RWPE2 (cell line): Measurements from ENCODE around the gene STMP1.

Experiments
- ATAC-seq: fragments of 200-7000 bp; cut with Tn5 transposase; 3 replicates; pipeline ENCODE4 v1.9.1; 2021; ENCODE audit warnings: low read depth
- DNase-seq: peaks from one replicate; pipeline ENCODE4 v3.0.0-alpha.2; 2020; ENCODE audit warnings: low spot score
- H3K27ac ChIP-seq: fragments of 450-650 bp; 2 replicates; pipeline ENCODE4 v1.5.1; 2017; ENCODE audit warnings: mild to moderate bottlenecking; ENCODE audit not compliant: poor library complexity, severe bottlenecking
- H3K27me3 ChIP-seq: fragments of 250-450 bp; sonication (Bioruptor Pico); 2 replicates; pipeline ENCODE4 v1.5.1; 2021; ENCODE audit warnings: mild to moderate bottlenecking, moderate library complexity; ENCODE audit not compliant: insufficient read depth, poor library complexity, severe bottlenecking
- H3K36me3 ChIP-seq: fragments of 250-450 bp; sonication (Bioruptor Pico); 2 replicates; pipeline ENCODE4 v1.5.1; 2020; ENCODE audit warnings: low read depth, mild to moderate bottlenecking, moderate library complexity
- H3K4me1 ChIP-seq: fragments of 250-450 bp; sonication (Bioruptor Pico); 2 replicates; pipeline ENCODE4 v1.5.1; 2021; ENCODE audit warnings: mild to moderate bottlenecking, moderate library complexity; ENCODE audit not compliant: insufficient read depth, poor library complexity, severe bottlenecking
- H3K4me3 ChIP-seq: fragments of 250-450 bp; sonication (Bioruptor Pico); 2 replicates; pipeline ENCODE4 v1.5.1; 2021; ENCODE audit warnings: mild to moderate bottlenecking, moderate library complexity; ENCODE audit not compliant: severe bottlenecking
- H3K9me3 ChIP-seq: fragments of 250-450 bp; sonication (Bioruptor Pico); 2 replicates; pipeline ENCODE4 v1.5.1; 2021; ENCODE audit warnings: mild to moderate bottlenecking, moderate library complexity; ENCODE audit not compliant: severe bottlenecking
- CTCF ChIP-seq: fragments of 450-650 bp; IDR thresholded peaks from one replicate; pipeline ENCODE4 v1.5.1; 2017; ENCODE audit warnings: mild to moderate bottlenecking, moderate library complexity; ENCODE audit not compliant: poor library complexity, severe bottlenecking

Gene STMP1

DNA sequence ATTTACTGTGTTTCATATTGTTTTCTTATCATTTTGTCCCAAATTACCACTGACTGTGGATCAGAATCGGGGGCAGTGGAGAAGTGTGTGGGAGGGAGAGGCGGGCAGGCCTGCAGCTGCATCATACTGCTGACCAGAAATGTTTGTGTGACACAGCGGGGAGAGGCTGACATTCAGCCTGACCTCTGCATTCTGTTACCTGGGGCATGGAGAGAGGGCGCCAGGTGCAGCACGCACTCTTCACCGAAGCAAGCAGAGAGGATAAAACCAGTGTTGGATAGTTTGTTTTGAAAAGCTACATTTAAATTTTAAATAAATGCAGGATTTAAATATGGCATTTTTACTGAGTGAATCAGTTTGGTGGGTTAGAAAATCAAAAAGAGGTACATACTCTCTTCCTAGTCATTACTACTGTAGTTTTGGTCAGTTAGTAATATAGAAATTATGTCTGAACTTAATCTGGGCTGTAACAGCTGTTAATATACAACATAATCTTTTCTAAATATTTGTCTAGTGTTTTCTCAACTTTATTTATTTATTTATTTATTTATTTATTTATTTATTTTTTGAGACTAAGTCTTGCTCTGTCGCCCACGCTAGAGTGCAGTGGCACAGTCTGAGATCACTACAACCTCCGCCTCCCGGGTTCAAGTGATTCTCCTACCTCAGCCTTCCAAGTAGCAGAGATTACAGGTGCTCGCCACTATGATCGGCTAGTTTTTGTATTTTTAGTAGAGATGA lies 8.8 kb upstream of the STMP1 start:
- Histone ChIP-seq H3K9me3 (no peaks in the 10 kb centered on the region), H3K4me1 (no peaks in the 10 kb centered on the region), H3K36me3 (peaks cover 12% of the 10 kb centered on the region), H3K27ac (no peak overlapping the region), H3K4me3 (no peak overlapping the region), H3K27me3 (no peaks in the 10 kb centered on the region)
- no peak for TF ChIP-seq CTCF
- ATAC-seq (no peak), DNase-seq (no peak)

DNA sequence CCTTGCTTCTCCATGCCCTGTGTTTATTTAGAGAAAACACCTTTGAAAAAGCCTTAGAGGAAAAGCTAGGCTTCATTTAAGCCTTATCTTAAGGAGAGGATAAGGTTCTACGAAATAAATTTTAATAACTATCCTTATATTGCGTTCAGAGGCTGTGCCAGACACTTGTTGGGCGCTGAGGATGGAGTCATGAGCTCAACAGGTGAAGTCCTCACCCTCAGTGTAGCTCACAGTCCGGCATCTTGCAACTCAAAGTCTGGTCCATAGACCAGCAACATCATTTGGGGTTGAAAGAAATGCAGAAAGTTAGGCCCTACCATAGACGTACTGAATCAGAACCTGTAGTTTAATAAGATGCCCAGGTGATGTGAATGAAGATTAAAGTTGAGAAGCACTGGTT lies 3.8 kb upstream of the STMP1 start:
- no peaks in the 10 kb centered on the region for H3K27me3 ChIP-seq
- DNase-seq, result no peak
- peaks cover 3% of the 10 kb centered on the region for H3K4me1 ChIP-seq
- ATAC-seq, result no peak
- no peak overlapping the region for H3K4me3 ChIP-seq
- no peak for TF ChIP-seq CTCF
- H3K27ac ChIP-seq, result no peak overlapping the region
- H3K9me3 ChIP-seq, result no peaks in the 10 kb centered on the region
- H3K36me3 ChIP-seq, result no peaks in the 10 kb centered on the region

- Histone ChIP-seq H3K4me3 (no peak overlapping the region), H3K4me1 (peaks cover 7% of the 10 kb centered on the region), H3K36me3 (no peaks in the 10 kb centered on the region), H3K27ac (no peak overlapping the region), H3K9me3 (no peaks in the 10 kb centered on the region), H3K27me3 (no peaks in the 10 kb centered on the region)
- TF ChIP-seq CTCF, result no peak
- no peak for ATAC-seq
- DNase-seq, result no peak
Measured at GRCh38 chr7:135659159-135659846, 3.0 kb upstream of the STMP1 start.

- H3K27ac ChIP-seq, result peak overlapping the region; percentile 85
- no peaks in the 10 kb centered on the region for H3K27me3 ChIP-seq
- H3K36me3 ChIP-seq, result peaks cover 6% of the 10 kb centered on the region; the same call in 1 of the 2 replicates
- peaks cover 7% of the 10 kb centered on the region for H3K4me1 ChIP-seq
- peak overlapping the region; percentile 96 for H3K4me3 ChIP-seq
- peak; percentile 49 for ATAC-seq
- no peak for DNase-seq
- TF ChIP-seq CTCF, result no peak
- no peaks in the 10 kb centered on the region for H3K9me3 ChIP-seq
Measured at GRCh38 chr7:135661311-135662122, 797 bp upstream of the STMP1 start.
